GM12878 (cell line): ENCODE data around the gene SCLY. TPM values are rescaled to one million over a fixed set of nuclear protein-coding genes. Genes with fewer than 3 reads are reported as not detected.

ENCODE experiments used
- ATAC-seq: fragments of 200-7000 bp; cut with Tn5 transposase; 3 replicates; pipeline ENCODE4 v1.9.1; 2020; ENCODE audit warnings: mild to moderate bottlenecking, moderate library complexity
- BruUV-seq: library from RNA; stranded (reverse); fragments of 400-500 nt; replicated peaks from 2 replicates; lab custom pipeline; 2021; lab: Mats Ljungman, UMichigan
- CTCF ChIA-PET: fragments of 300-600 bp; sonication (Branson Sonifier 250); formaldehyde crosslinking; extraction: SDS; loops from one replicate; lab custom pipeline; 2021; ENCODE audit warnings: inconsistent platforms; lab: Yijun Ruan, JAX
- POLR2A ChIA-PET: fragments of 350-600 bp; formaldehyde crosslinking; extraction: SDS; loops from one replicate; lab custom pipeline; 2021; ENCODE audit warnings: inconsistent platforms; lab: Charles Lee
- RAD21 ChIA-PET: fragments of 300-600 bp; sonication (Branson Sonifier 250); formaldehyde crosslinking; loops from one replicate; lab custom pipeline; 2023; ENCODE audit warnings: antibody characterized with exemption; ENCODE audit not compliant: unreplicated experiment; lab: Charles Lee
- SMC1A ChIA-PET: fragments of 300-600 bp; sonication (Branson Sonifier 250); formaldehyde crosslinking; loops from one replicate; lab custom pipeline; 2023; ENCODE audit not compliant: unreplicated experiment, uncharacterized antibody; lab: Charles Lee
- DNase-seq: peaks from one replicate; pipeline ENCODE4 v3.0.0-alpha.2; 2011; ENCODE audit warnings: low read depth, low spot score
- FAIRE-seq: peaks from 3 replicates; lab custom pipeline; 2011; peaks lifted over from hg19 to GRCh38; lab: Jason Lieb, UNC
- H2AFZ ChIP-seq: 2 replicates; pipeline ENCODE4 v1.6.0; 2011; ENCODE audit warnings: low read depth, low read length, control low read depth; ENCODE audit not compliant: control insufficient read depth
- H3K27ac ChIP-seq: 2 replicates; pipeline ENCODE4 v1.5.1; 2011; ENCODE audit warnings: control low read depth; ENCODE audit not compliant: control insufficient read depth, insufficient read depth
- H3K27me3 ChIP-seq, 2 experiments: replicated peaks in 1 of 2; 2 replicates each; pipeline versions ENCODE4 v1.6.0 to v1.6.1; 2011; ENCODE audit warnings: low read length in 1 of 2; ENCODE audit not compliant: control insufficient read depth in 2 of 2, insufficient read depth in 2 of 2
- H3K36me3 ChIP-seq, 2 experiments: 2 replicates each; pipeline ENCODE4 v1.5.1; 2011; ENCODE audit warnings: low read length in 1 of 2; ENCODE audit not compliant: control insufficient read depth in 2 of 2, insufficient read depth in 2 of 2
- H3K4me1 ChIP-seq: 2 replicates; pipeline ENCODE4 v1.6.1; 2011; ENCODE audit warnings: mild to moderate bottlenecking, low read length, moderate library complexity, mixed read lengths; ENCODE audit not compliant: control insufficient read depth, insufficient read depth
- H3K4me2 ChIP-seq: 2 replicates; pipeline ENCODE4 v1.6.0; 2011; ENCODE audit warnings: control low read depth; ENCODE audit not compliant: control insufficient read depth, insufficient read depth
- H3K4me3 ChIP-seq: fragments of 200-600 bp; sonication (generic); 2 replicates; pipeline ENCODE4 v1.5.1; 2016
- H3K79me2 ChIP-seq: 2 replicates; pipeline ENCODE4 v1.6.0; 2011; ENCODE audit warnings: low read length; ENCODE audit not compliant: control insufficient read depth, insufficient read depth
- H3K9ac ChIP-seq: 2 replicates; pipeline ENCODE4 v1.8.0; 2011; ENCODE audit warnings: low read length, control low read depth, mixed read lengths; ENCODE audit not compliant: control insufficient read depth, insufficient read depth
- H3K9me3 ChIP-seq: replicated peaks from 3 replicates; pipeline ENCODE4 v1.5.1; 2011; ENCODE audit warnings: mild to moderate bottlenecking, low read length; ENCODE audit not compliant: control insufficient read depth, insufficient read depth
- H4K20me1 ChIP-seq: 2 replicates; pipeline ENCODE4 v1.6.0; 2011; ENCODE audit not compliant: control insufficient read depth, insufficient read depth
- EGR1 ChIP-seq, 2 experiments: IDR thresholded peaks; 1 replicate in 1 of 2; 2 replicates in 1 of 2; pipeline ENCODE4 v1.6.1; 2011 to 2012; ENCODE audit warnings: low read depth in 2 of 2, low read length in 2 of 2, borderline replicate concordance in 1 of 2, mild to moderate bottlenecking in 1 of 2, moderate library complexity in 1 of 2
- IKZF1 ChIP-seq: fragments of 450-650 bp; conservative IDR thresholded peaks from 2 replicates; pipeline ENCODE4 v1.6.1; 2017; ENCODE audit warnings: antibody characterized with exemption, mild to moderate bottlenecking
- IKZF2 ChIP-seq, 2 experiments: fragments of 450-650 bp; IDR thresholded peaks; 2 replicates each; pipeline ENCODE4 v1.6.1; 2017; ENCODE audit warnings: mild to moderate bottlenecking in 2 of 2, moderate library complexity in 2 of 2
- MTA2 ChIP-seq: fragments of 450-650 bp; IDR thresholded peaks from 2 replicates; pipeline ENCODE4 v1.6.1; 2016; ENCODE audit warnings: low read depth, mild to moderate bottlenecking, moderate library complexity
- RUNX3 ChIP-seq: IDR thresholded peaks from 2 replicates; pipeline ENCODE4 v1.6.1; 2012; ENCODE audit warnings: low read length, inconsistent platforms
- SPI1 ChIP-seq: IDR thresholded peaks from 2 replicates; pipeline ENCODE4 v1.6.1; 2011; ENCODE audit warnings: low read depth, mild to moderate bottlenecking, low read length, moderate library complexity, borderline replicate concordance; ENCODE audit not compliant: insufficient read depth
- WGBS: methylation state at CpG from one replicate; pipeline ENCODE4 v1.1.6; 2016; ENCODE audit warnings: low lambda C conversion rate; ENCODE audit not compliant: insufficient replicate concordance, insufficient coverage; ENCODE audit errors: missing lambda C conversion rate; 5-methylcytosine and 5-hydroxymethylcytosine counted together
- in situ Hi-C: fragments of 300-500 bp; cut with MboI; formaldehyde crosslinking; loops from 9 replicates; pipeline ENCODE4 v1.14.3; 2018; ENCODE audit warnings: mixed read lengths
- intact Hi-C: fragments of 100-400 bp; cut with micrococcal nuclease; formaldehyde crosslinking; loops from one replicate; pipeline ENCODE4 v1.14.2; 2022; ENCODE audit not compliant: unreplicated experiment
- polyA plus RNA-seq, 11 experiments: library from polyadenylated mRNA; depleted of rRNA in 4 of 11; unstranded in 6 of 11; stranded (reverse) in 5 of 11; fragments of >200 nt; fragmentation: Nextera tagmentation in 4 of 11; fragmentation: Illumina TruSeq in 1 of 11; extraction: Ambion mirVana in 4 of 11; extraction: Trizol in 1 of 11; gene quantifications; 1 replicate in 1 of 11; 2 replicates in 10 of 11; pipeline versions ENCODE4 v1.2.1 to v1.2.3, GENCODE V29; 2011 to 2016; ENCODE audit warnings: inconsistent platforms in 2 of 11, missing spikeins in 2 of 11, low read depth in 1 of 11
- total RNA-seq, 4 experiments: library from RNA; depleted of rRNA in 3 of 4; stranded (reverse); fragments of >200 nt in 3 of 4; fragmentation: Illumina TruSeq in 1 of 4; extraction: Trizol in 1 of 4; gene quantifications; 2 replicates each; pipeline versions ENCODE4 v1.2.1 to v1.2.3, GENCODE V29; 2013 to 2021
- TF ChIP-seq, protein P1 (sequence below): fragments of 450-650 bp; IDR thresholded peaks from 2 replicates; pipeline ENCODE4 v1.6.1; 2016; ENCODE audit warnings: mild to moderate bottlenecking, moderate library complexity, borderline replicate concordance

SCLY gene
- total and polyA plus RNA-seq, 10 of the 15 experiments (the other 5 are each of a cell fraction or from before 2014, with no cell fraction given), result 3.3 to 49.1 (median 32.3) TPM

DNA sequence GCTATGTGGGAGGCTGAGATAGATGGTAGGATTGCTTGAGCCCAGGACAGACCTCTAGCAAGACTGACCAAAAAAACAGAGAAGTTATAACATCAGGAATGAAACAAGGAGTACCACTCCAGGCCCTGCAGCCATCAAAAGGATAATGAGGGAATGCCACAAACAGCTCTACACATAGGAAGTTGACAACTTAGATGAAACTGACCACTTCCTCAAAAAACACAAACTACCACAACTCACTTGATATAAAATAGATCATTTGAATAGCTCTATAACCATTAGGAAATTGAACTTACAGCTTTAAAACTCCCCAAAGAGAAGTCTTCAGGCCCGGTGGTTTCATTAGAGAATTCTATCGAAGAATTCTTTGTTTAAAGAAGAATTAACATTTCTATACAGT, 26.4 kb downstream of the SCLY start:
- BruUV-seq, result no TSS peak
- WGBS, result 70% methylated on average over 2 of the region's 2 CpGs
- Histone ChIP-seq H4K20me1 (no peaks in the 10 kb centered on the region), H3K9ac (no peak overlapping the region), H3K36me3 (peaks cover 10 to 15% of the 10 kb centered on the region in 2 experiments), H3K4me1 (no peaks in the 10 kb centered on the region), H3K9me3 (no peaks in the 10 kb centered on the region), H3K27ac (no peak overlapping the region), H3K27me3 (no peaks in the 10 kb centered on the region), H3K4me2 (no peak overlapping the region), H3K4me3 (no peak overlapping the region), H3K79me2 (no peaks in the 10 kb centered on the region), H2AFZ (no peak overlapping the region)
- intact Hi-C loops (no loop called here), in situ Hi-C loops (no loop called here)
- FAIRE-seq, result peak; percentile 79
- ATAC-seq, result peak; percentile 50
- POLR2A ChIA-PET, result interaction anchor here (0.7 kb wide), 1 partner anchor 12 kb away, joined by 5 read pairs; no protein-coding TSS in a partner anchor
- CTCF ChIA-PET, result interaction anchor here (1.1 to 2.5 kb wide), 3 partner anchors 12 to 118 kb away, joined by 4 to 7 read pairs (median 6); no protein-coding TSS in a partner anchor
- no peak for DNase-seq
- SMC1A ChIA-PET, result interaction anchor here (1.0 to 2.2 kb wide), 6 partner anchors 12 to 119 kb away, joined by 4 to 8 read pairs (median 4); partner anchors contain the start of gene ESPNL
- RAD21 ChIA-PET, result interaction anchor here (0.6 to 1.4 kb wide), 4 partner anchors 11 to 115 kb away, joined by 3 to 7 read pairs (median 4); no protein-coding TSS in a partner anchor
- TF ChIP-seq MTA2, result 0 out of 2 replicates have a peak, but pooled peaks have one; percentile 23
- no peak for TF ChIP-seq EGR1 (IDR thresholded peaks at IDR 0.05; ENCODE audit: borderline replicate concordance in 1 of 2, low read depth in 2 of 2, low read length in 2 of 2)
- peak; percentile 34 for TF ChIP-seq RUNX3
- TF ChIP-seq, protein P1, sequence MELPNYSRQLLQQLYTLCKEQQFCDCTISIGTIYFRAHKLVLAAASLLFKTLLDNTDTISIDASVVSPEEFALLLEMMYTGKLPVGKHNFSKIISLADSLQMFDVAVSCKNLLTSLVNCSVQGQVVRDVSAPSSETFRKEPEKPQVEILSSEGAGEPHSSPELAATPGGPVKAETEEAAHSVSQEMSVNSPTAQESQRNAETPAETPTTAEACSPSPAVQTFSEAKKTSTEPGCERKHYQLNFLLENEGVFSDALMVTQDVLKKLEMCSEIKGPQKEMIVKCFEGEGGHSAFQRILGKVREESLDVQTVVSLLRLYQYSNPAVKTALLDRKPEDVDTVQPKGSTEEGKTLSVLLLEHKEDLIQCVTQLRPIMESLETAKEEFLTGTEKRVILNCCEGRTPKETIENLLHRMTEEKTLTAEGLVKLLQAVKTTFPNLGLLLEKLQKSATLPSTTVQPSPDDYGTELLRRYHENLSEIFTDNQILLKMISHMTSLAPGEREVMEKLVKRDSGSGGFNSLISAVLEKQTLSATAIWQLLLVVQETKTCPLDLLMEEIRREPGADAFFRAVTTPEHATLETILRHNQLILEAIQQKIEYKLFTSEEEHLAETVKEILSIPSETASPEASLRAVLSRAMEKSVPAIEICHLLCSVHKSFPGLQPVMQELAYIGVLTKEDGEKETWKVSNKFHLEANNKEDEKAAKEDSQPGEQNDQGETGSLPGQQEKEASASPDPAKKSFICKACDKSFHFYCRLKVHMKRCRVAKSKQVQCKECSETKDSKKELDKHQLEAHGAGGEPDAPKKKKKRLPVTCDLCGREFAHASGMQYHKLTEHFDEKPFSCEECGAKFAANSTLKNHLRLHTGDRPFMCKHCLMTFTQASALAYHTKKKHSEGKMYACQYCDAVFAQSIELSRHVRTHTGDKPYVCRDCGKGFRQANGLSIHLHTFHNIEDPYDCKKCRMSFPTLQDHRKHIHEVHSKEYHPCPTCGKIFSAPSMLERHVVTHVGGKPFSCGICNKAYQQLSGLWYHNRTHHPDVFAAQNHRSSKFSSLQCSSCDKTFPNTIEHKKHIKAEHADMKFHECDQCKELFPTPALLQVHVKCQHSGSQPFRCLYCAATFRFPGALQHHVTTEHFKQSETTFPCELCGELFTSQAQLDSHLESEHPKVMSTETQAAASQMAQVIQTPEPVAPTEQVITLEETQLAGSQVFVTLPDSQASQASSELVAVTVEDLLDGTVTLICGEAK, result no peak
- TF ChIP-seq IKZF2 (IDR thresholded peaks at IDR 0.05), result peak; percentile 49 to 53; a peak in 2 of 4 replicates
- peak; percentile 87 for TF ChIP-seq SPI1
- peak; percentile 48; the same call in 1 of the 2 replicates for TF ChIP-seq IKZF1
